Thoracic aorta (tissue), 2 donors: ENCODE results near the gene WNT4. TPM values are rescaled to one million over a fixed set of nuclear protein-coding genes. Genes with fewer than 3 reads are reported as not detected.

Experiments
- ATAC-seq: fragments of 150-250 bp; one replicate; pipeline ENCODE4 v1.8.0; 2017; ENCODE audit warnings: low read depth; ENCODE audit not compliant: insufficient number of reproducible peaks, low FRiP score
- DNase-seq: peaks from one replicate; pipeline ENCODE4 v3.0.0-alpha.2; 2020; ENCODE audit warnings: low spot score
- H3K27ac ChIP-seq, 2 donors: fragments of 200-600 bp; sonication (generic); 1 replicate in 1 of 2; 2 replicates in 1 of 2; pipeline ENCODE4 v1.5.1; 2016; ENCODE audit warnings: mild to moderate bottlenecking in 2 of 2, moderate library complexity in 2 of 2
- H3K27me3 ChIP-seq: fragments of 200-600 bp; sonication (generic); replicated peaks from 2 replicates; pipeline ENCODE4 v1.6.0; 2016; ENCODE audit warnings: mild to moderate bottlenecking; ENCODE audit not compliant: insufficient read depth
- H3K36me3 ChIP-seq: fragments of 200-600 bp; sonication (generic); one replicate; pipeline ENCODE4 v1.5.1; 2016
- H3K4me1 ChIP-seq, 2 donors: fragments of 200-600 bp; sonication (generic); 1 replicate in 1 of 2; 2 replicates in 1 of 2; pipeline versions ENCODE4 v1.5.1 to v1.6.0; 2016; ENCODE audit warnings: low read depth in 2 of 2, mild to moderate bottlenecking in 1 of 2; ENCODE audit not compliant: control insufficient read depth in 1 of 2
- H3K4me3 ChIP-seq: fragments of 200-600 bp; sonication (generic); 2 replicates; pipeline ENCODE4 v1.5.1; 2016; ENCODE audit warnings: mild to moderate bottlenecking
- H3K9me3 ChIP-seq: fragments of 200-600 bp; sonication (generic); 2 replicates; pipeline ENCODE4 v1.5.1; 2016
- total RNA-seq, 2 donors: library from RNA; depleted of rRNA; stranded (reverse); fragments of >200 nt; gene quantifications; one replicate each; pipeline versions ENCODE4 v1.1.0 to v1.2.3, GENCODE V29; 2016
- TF ChIP-seq, protein P1 (sequence below): fragments of 200-600 bp; sonication (generic); IDR thresholded peaks from one replicate; pipeline ENCODE4 v1.5.1; 2019; ENCODE audit warnings: antibody characterized with exemption

The WNT4 gene
- total RNA-seq, 2 donors from 2014 or later: not detected

DNA sequence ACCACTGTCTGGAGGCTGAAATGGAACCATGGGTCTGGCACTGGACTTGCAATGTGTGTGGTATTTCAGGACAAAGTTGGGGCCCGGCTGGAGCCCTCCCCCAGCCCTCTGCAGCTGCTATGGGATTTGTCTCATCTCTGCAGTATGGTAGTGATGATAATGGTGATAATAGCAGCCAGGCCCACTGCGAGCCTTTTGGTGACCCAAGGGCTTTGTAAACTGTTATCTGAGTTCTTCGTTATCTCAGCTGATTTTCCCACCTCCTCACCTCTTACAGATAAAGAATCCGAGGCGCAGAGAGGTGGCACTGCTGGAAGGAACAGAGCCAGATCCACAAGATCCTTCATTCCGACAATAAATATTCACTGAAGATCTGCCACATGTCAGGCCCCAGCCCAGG, 11.7 kb upstream of the WNT4 start:
- TF ChIP-seq, protein P1, sequence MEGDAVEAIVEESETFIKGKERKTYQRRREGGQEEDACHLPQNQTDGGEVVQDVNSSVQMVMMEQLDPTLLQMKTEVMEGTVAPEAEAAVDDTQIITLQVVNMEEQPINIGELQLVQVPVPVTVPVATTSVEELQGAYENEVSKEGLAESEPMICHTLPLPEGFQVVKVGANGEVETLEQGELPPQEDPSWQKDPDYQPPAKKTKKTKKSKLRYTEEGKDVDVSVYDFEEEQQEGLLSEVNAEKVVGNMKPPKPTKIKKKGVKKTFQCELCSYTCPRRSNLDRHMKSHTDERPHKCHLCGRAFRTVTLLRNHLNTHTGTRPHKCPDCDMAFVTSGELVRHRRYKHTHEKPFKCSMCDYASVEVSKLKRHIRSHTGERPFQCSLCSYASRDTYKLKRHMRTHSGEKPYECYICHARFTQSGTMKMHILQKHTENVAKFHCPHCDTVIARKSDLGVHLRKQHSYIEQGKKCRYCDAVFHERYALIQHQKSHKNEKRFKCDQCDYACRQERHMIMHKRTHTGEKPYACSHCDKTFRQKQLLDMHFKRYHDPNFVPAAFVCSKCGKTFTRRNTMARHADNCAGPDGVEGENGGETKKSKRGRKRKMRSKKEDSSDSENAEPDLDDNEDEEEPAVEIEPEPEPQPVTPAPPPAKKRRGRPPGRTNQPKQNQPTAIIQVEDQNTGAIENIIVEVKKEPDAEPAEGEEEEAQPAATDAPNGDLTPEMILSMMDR: no peak
- Histone ChIP-seq H3K36me3 (no peaks in the 10 kb centered on the region), H3K27ac (no peak overlapping the region), H3K9me3 (no peaks in the 10 kb centered on the region), H3K4me3 (no peak overlapping the region), H3K4me1 (no peaks in the 10 kb centered on the region), H3K27me3 (no peaks in the 10 kb centered on the region)
- ATAC-seq (no peak), DNase-seq (no peak)

DNA sequence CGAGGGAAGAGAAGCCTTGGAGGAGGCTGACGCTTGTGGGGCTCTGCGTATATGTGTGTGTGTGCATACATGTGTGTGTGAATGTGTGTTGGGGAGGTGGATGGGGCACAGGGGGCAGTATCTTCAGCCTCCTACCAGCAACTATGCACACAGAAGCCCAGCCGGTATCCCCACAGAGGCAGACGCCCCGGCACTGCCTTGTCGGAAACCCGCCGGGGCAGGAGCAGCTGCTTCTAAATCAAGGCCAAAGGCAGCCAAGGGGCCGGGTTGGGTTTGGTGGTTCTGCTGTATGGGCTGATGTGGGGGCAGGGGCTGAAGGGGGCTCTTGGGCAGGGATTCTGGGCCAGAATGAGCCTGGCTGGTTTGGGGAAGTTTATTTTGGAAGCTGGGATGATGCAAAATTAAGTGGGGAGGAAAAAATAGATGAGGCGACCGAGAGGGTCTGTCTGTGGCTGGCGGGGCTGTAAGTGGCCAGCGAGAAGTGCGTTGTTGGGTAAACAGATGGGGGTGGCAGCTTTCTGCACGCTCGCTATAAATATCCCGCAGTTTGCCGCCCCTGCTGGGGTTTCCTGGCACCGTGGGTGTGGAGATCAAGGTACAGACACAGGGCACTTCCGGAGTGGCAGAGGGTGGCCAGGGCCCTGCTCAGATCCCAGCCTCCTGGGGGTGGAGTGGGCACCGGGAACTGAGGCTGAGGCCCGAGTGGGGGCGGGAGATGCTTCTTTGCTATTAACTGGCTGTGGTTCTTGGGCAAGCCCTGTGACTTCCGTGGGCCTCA, 11.0 kb upstream of the WNT4 start:
- no peaks in the 10 kb centered on the region for H3K27me3 ChIP-seq
- no peak overlapping the region for H3K4me3 ChIP-seq
- TF ChIP-seq, protein P1: no peak
- no peaks in the 10 kb centered on the region for H3K9me3 ChIP-seq
- no peak for DNase-seq
- H3K27ac ChIP-seq: no peak overlapping the region
- H3K4me1 ChIP-seq: no peaks in the 10 kb centered on the region
- no peaks in the 10 kb centered on the region for H3K36me3 ChIP-seq
- ATAC-seq: no peak

DNA sequence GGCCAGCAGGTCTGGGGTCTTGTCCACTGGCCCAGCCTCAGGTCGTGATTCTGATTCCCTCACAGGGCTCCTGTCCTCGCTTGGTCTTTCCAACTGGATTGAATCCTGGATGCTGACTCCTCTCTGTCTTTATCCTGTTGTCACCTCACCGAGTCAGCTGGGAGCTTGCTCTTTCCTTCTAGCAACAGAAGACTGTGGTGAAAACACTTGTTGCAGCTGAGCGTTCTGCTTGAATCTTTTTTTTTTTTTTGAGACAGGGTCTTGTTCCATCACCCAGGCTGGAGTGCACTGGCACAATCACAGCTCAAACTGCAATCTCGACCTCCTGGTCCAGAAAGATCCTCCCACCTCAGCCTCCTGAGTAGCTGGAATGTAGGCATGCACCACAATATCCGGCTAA, 8.0 kb upstream of the WNT4 start:
- Histone ChIP-seq H3K9me3 (no peaks in the 10 kb centered on the region), H3K27me3 (no peaks in the 10 kb centered on the region), H3K4me3 (no peak overlapping the region), H3K36me3 (no peaks in the 10 kb centered on the region), H3K27ac (no peak overlapping the region), H3K4me1 (no peaks in the 10 kb centered on the region)
- DNase-seq: no peak
- no peak for ATAC-seq
- TF ChIP-seq, protein P1: no peak

GRCh38 chr1:22142315-22143064, 407 bp downstream of the WNT4 start:
- DNase-seq: no peak
- no peaks in the 10 kb centered on the region for H3K9me3 ChIP-seq
- H3K4me3 ChIP-seq: peak overlapping the region; percentile 72
- no peak for ATAC-seq
- H3K27me3 ChIP-seq: no peaks in the 10 kb centered on the region
- TF ChIP-seq, protein P1: no peak
- H3K36me3 ChIP-seq: no peaks in the 10 kb centered on the region
- no peak overlapping the region for H3K27ac ChIP-seq
- peaks cover 6 to 17% of the 10 kb centered on the region in 2 donors for H3K4me1 ChIP-seq

GRCh38 chr1:22141554-22142314, 1.2 kb downstream of the WNT4 start:
- H3K27me3 ChIP-seq: no peaks in the 10 kb centered on the region
- peak overlapping the region; percentile 72 for H3K4me3 ChIP-seq
- DNase-seq: no peak
- H3K4me1 ChIP-seq: peaks cover 6 to 17% of the 10 kb centered on the region in 2 donors
- no peaks in the 10 kb centered on the region for H3K9me3 ChIP-seq
- no peak for ATAC-seq
- no peak overlapping the region for H3K27ac ChIP-seq
- TF ChIP-seq, protein P1: no peak
- no peaks in the 10 kb centered on the region for H3K36me3 ChIP-seq
